Measurements from ENCODE around the gene SPRYD3.

DNA sequence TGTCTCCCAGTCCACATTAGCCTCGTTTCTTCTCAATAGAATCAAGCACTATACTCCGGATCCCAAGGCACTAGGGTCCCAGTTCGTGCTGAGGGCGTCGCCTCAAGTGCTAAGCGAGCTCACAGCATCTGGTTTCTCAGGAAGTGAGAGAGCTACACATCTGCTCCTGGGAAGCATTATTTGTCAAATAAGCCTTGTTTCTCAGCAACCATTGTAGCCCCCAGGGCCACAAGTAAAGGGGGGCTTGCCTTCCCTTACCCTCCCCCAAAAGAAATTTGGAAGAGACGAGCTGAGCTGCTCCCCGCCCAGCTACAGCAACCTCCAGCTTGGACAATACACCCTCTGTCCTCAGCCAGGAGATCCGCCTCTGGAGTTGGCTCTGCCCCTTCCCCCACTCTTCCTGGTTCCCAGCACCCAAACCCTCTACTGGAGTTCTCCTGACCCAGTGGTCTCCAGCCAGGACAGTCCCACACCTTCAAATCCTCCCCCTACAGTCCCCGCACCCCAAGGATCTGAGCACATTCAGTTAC lies 35.1 kb downstream of the SPRYD3 start:
- TF ChIP-seq, protein P1, sequence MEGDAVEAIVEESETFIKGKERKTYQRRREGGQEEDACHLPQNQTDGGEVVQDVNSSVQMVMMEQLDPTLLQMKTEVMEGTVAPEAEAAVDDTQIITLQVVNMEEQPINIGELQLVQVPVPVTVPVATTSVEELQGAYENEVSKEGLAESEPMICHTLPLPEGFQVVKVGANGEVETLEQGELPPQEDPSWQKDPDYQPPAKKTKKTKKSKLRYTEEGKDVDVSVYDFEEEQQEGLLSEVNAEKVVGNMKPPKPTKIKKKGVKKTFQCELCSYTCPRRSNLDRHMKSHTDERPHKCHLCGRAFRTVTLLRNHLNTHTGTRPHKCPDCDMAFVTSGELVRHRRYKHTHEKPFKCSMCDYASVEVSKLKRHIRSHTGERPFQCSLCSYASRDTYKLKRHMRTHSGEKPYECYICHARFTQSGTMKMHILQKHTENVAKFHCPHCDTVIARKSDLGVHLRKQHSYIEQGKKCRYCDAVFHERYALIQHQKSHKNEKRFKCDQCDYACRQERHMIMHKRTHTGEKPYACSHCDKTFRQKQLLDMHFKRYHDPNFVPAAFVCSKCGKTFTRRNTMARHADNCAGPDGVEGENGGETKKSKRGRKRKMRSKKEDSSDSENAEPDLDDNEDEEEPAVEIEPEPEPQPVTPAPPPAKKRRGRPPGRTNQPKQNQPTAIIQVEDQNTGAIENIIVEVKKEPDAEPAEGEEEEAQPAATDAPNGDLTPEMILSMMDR (IDR thresholded peaks at IDR 0.05): no peak
- no peak for TF ChIP-seq POLR2A (IDR thresholded peaks at IDR 0.05)

Data from uterus (tissue), 2 donors.